ENCODE results near the gene CHML. TPM values are rescaled to one million over a fixed set of nuclear protein-coding genes. Genes with fewer than 3 reads are reported as not detected.

Gene CHML
- polyA plus RNA-seq, 4 donors, result 22.8 to 28.1 (median 24.8) TPM

DNA sequence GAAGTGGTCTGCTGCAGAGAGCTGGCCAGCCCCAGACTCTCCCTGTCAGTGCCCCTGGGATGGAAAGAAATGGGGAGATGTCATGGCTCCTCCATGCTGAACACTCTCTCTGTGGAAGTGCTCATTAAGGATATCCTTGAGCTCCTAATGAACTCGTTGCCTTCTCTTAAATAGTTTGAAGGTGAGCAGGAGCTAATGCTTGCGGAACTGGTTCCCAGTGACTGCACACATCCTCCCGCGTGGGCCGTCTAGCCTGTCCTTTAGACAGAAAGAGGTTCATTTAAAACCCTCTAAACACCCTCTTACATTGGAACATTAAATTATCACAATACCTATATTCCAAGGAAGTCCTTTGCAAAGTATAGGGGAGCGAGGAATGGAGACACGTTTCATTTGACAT lies 6.0 kb upstream of the CHML start:
- DNase-seq (ENCODE audit: low read depth in 4 of 4, low spot score in 3 of 4), result no peak

DNA sequence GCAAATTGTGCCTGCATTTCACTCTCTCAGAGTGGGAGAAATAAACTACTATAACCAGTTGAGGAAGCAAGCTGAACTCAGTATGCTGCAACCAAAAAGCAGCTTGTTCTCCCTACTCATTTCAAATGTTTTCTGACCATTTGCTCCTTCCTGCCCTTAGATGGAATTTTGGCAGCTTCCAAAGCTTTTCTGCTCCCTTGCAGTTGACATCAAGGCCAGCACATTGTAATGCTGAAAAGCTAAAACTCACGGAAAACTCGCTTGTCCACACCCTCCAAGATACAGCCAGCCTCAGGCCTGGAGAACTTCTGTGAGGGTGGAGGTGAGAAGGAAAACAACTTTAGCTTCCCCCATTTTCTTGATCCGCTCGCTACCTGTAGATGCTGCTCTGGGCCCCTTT lies 5.0 kb upstream of the CHML start:
- no peak for DNase-seq (ENCODE audit: low read depth in 4 of 4, low spot score in 3 of 4)

DNA sequence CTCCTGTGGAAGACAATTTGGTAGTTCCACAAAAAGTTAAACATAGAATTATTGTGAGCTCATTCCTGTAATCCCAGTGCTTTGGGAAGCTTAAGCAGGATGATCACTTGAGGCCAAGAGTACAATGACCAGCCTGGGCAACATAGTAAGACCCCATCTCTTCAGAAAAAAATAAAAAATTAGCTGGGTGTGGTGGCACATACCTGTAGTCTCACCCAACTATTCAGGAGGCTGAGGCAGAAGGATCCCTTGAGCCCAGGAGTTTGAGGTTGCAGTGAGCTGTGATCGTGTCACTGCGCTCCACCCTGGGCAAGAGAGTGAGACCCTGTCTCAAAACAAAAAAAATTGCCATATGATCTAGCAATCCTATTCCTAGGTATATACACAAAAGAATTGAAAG lies 4.1 kb upstream of the CHML start:
- DNase-seq (ENCODE audit: low read depth in 4 of 4, low spot score in 3 of 4), result no peak

DNA sequence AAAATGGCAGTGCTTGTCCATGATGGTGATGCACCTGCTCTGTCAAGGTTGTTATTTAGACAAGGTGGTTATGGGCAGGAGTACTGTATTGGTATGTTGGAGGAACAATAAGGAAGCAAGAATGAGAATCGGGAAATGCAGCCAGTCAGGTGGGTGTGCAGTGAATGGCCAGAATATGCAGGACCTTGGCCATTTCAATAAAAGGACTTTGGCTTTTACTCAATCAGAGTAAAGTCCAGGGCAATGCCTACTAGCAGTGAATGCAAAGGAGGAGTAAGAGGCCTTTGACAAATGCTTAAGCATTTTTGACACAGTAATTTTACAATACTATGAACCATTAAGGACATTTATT lies 2.4 kb upstream of the CHML start:
- no peak for DNase-seq (ENCODE audit: low read depth in 4 of 4, low spot score in 3 of 4)

- DNase-seq (ENCODE audit: low read depth in 4 of 4, low spot score in 3 of 4), result no peak
These were observed 1.8 kb upstream of the CHML start for GRCh38 chr1:241641773-241642592.

DNA sequence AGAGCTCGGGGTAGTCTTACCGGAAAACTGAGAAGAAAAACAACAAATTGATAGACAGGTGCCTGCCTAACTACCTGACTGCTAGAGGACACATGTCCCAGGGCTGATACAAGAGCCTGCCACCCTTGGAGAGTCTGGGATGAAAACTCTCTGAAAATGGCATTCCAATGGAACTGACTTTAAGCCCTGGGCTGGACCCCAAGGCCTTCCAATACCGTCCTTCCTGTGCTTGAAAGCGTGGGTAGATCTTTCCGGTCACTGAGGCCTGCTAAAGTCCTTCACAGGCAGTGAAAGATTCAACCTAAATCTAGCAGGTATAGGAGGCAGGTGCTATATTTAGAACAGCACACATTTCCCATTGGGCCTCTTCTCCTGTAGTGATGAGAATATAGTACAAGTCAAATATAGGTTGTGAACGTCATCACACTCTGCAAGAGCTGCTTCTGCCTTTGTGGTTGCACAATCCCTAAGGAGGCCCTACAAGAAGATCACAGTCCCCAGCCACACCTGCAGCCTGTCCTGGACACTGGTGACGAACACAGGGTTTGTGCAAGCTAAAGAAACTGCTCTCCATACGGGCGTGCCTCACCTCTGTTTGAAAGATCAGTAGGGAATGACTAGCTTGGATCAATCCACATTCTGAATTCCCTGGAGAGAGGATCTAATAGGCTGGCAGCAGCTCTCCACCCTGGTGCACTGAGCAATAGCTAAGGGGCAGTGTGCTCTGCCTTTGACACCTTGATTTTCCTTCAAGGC lies 876 bp upstream of the CHML start:
- peak in 1 of 4 donors; percentile 6 for DNase-seq (ENCODE audit: low read depth in 4 of 4, low spot score in 3 of 4)

DNA sequence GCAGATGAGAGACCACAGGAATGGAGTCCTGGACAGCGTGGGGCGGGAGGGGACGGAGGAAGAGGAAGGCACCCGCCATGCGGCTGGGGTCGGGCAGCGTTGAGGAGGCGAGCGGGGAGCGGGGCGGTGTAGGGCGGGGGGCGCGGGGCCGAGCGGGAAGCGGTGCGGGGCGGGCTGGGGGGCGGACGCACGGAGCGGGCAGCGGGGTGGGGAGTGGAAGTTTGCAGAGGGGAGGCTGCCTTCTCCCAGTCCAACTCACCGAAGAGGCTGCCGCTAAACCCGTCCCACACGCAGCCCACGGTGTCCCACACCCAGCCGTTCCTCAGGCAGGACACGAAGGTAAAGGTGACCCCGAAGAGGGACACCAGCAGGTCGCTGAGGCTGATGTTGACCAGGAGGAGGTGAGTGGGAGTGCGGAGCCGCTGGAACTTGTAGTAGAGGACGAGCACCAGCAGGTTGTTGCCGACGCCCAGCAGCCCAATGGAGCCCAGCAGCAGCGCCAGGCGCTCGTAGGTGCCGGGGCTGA lies 483 bp downstream of the CHML start:
- peak in 2 of 4 donors; percentile 18 to 29 for DNase-seq (ENCODE audit: low read depth in 4 of 4, low spot score in 3 of 4)

- no peak for DNase-seq (ENCODE audit: low read depth in 4 of 4, low spot score in 3 of 4)
These were observed 1.1 kb downstream of the CHML start for GRCh38 chr1:241638909-241639622.

- no peak for DNase-seq (ENCODE audit: low read depth in 4 of 4, low spot score in 3 of 4)
These were observed 2.0 kb downstream of the CHML start for GRCh38 chr1:241638099-241638682.

- DNase-seq (ENCODE audit: low read depth in 4 of 4, low spot score in 3 of 4), result no peak
These were observed 2.6 kb downstream of the CHML start for GRCh38 chr1:241637604-241638003.

GRCh38 chr1:241637046-241637590 lies 3.1 kb downstream of the CHML start:
- no peak for DNase-seq (ENCODE audit: low read depth in 4 of 4, low spot score in 3 of 4)

DNA sequence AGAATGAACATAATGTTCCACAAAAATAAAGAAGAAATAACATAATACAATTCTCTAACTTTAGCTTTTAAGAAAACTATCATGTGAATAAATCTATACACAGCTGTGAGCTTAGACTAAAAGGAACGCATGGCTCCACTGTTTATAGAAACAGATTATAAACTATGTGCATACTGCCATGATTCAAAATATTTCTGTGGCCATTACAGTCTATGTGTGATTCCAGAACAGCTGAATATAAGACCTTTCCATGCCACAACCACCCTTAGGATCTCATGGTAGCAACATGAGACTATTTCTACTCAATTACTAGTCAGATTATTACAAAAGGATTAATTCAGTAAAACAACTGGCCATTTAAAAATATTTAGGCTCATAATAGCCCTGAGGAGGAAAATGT lies 3.9 kb downstream of the CHML start:
- no peak for DNase-seq (ENCODE audit: low read depth in 4 of 4, low spot score in 3 of 4)

- DNase-seq (ENCODE audit: low read depth in 4 of 4, low spot score in 3 of 4), result no peak
These were observed 4.5 kb downstream of the CHML start for GRCh38 chr1:241635556-241636152.

- DNase-seq (ENCODE audit: low read depth in 4 of 4, low spot score in 3 of 4), result no peak
These were observed 7.2 kb downstream of the CHML start for GRCh38 chr1:241632987-241633386.

- DNase-seq (ENCODE audit: low read depth in 4 of 4, low spot score in 3 of 4), result no peak
These were observed 8.5 kb downstream of the CHML start for GRCh38 chr1:241631674-241632073.

DNA sequence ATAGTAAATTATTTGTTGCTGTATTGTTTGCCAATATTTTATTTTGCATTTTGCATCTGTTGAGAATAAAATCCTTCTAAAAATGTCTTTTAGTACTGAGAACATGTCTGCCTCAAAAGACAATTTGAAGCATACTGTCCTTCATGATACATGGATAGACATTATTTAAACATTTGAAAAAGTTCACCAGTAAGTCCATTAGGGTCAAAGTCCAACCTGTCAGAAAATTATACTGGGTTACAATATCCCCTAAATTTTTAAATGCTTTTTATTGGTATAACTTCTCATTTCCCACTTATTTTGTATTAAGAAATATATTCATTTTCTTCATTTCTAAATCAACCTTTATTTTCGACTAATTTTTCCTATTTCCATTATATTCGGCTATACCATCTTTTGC lies 9.3 kb downstream of the CHML start:
- DNase-seq (ENCODE audit: low read depth in 4 of 4, low spot score in 3 of 4), result no peak

GRCh38 chr1:241630476-241630875 lies 9.7 kb downstream of the CHML start:
- DNase-seq (ENCODE audit: low read depth in 4 of 4, low spot score in 3 of 4), result no peak

- no peak for DNase-seq (ENCODE audit: low read depth in 4 of 4, low spot score in 3 of 4)
These were observed 10.2 kb downstream of the CHML start for GRCh38 chr1:241630005-241630404.

DNA sequence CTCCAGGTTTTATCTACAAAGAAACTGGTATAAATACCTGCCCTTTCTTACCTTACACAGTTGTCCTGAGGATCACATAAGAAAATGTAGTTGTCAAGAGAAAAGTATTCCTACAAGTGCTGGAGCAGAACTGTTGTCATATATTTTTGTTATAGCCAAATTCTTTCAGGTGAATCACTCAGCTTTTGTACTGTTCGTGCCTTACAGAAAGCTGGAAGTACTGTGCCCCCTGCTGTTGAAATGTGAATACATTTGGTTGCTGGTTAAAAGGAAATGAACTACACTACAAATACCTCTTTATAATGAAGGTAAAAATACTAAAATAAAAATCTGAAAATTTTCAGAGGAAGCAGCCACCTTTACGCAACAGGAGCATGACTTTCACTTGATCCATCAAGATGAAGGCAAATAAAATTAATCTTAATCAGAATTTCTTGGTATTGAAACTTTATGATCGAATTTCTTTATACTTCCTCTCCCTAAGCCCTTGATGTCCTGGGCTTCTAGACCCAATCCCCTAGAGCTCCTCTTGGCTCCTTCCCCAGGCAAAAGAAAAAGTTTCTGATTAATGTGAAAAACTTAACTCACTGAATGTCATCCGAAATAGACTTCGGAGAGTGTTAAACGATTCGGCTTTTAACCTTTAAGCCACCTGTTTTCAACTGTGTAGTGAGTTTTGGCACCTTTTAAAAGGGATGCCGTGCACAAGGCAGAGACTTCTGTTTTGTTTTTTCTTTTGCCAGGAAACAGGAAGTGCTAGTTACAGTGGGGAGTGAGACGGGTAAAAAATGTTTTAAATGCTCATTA lies 12.5 kb downstream of the CHML start:
- no peak for DNase-seq (ENCODE audit: low read depth in 4 of 4, low spot score in 3 of 4)

Data from left renal pelvis (tissue), 4 donors.